Neural progenitor cell (in vitro differentiated cells): Measurements from ENCODE around the gene ENPP1.

Experiments
- CTCF ChIP-seq: fragments of 200-600 bp; sonication (generic); IDR thresholded peaks from 2 replicates; pipeline ENCODE4 v1.5.1; 2017; ENCODE audit warnings: antibody characterized with exemption, mild to moderate bottlenecking
- EZH2phosphoT487 ChIP-seq: fragments of 200-600 bp; sonication (generic); IDR thresholded peaks from 2 replicates; pipeline ENCODE4 v1.6.1; 2017; ENCODE audit warnings: antibody characterized with exemption

GRCh38 chr6:131770776-131771175 is 37.0 kb upstream of the ENPP1 start:
- TF ChIP-seq CTCF (no peak), EZH2phosphoT487 (no peak)
